ENCODE measurements around the gene C6orf47.
A peak's percentile ranks its signal among the peaks of the same experiment; 100 is the strongest.
"Not testable (repeated sequence)": the region's sequence is repeated elsewhere in the genome, so short reads cannot be mapped to it uniquely, and the experiment has no call there.

The C6orf47 gene

GRCh38 chr6:31660381-31661261, at the start of gene C6orf47:
Gene C6orf47, minus strand, starts transcription at chr6:31660778. Its CDS starts 831 bp downstream, at chr6:31659947.
- Histone ChIP-seq H3K27ac (ENCODE audit: low read length) (peak within 1 kb of the TSS; percentile 87), H3K4me3 (ENCODE audit: low read length in 2 of 2) (peak within 1 kb of the TSS; percentile 96 to 97), H3K9ac (ENCODE audit: low read length in 2 of 2) (peak within 1 kb of the TSS; percentile 93 to 98), H3K27me3 (ENCODE audit: control insufficient read depth in 1 of 2, insufficient read depth in 2 of 2, low read length in 2 of 2) (no peaks in the 10 kb centered on the region), H3K4me1 (ENCODE audit: control insufficient read depth, insufficient read depth, low read length) (peaks cover 57% of the 10 kb centered on the region), H3K9me3 (ENCODE audit: control insufficient read depth in 2 of 2, low read length in 2 of 2) (no peaks in the 10 kb centered on the region), H3K36me3 (ENCODE audit: control insufficient read depth in 2 of 2, insufficient read depth in 2 of 2, low read length in 2 of 2) (peaks cover 0 to 20% of the 10 kb centered on the region in 2 donors)

GRCh38 chr6:31709157-31709556, 48.6 kb upstream of the C6orf47 start:
- not testable (repeated sequence) for H3K27ac ChIP-seq (ENCODE audit: low read length); H3K9ac ChIP-seq (ENCODE audit: low read length in 2 of 2); H3K27me3 ChIP-seq (ENCODE audit: control insufficient read depth in 1 of 2, insufficient read depth in 2 of 2, low read length in 2 of 2); H3K4me3 ChIP-seq (ENCODE audit: low read length in 2 of 2); H3K4me1 ChIP-seq (ENCODE audit: control insufficient read depth, insufficient read depth, low read length); H3K9me3 ChIP-seq (ENCODE audit: control insufficient read depth in 2 of 2, low read length in 2 of 2); H3K36me3 ChIP-seq (ENCODE audit: control insufficient read depth in 2 of 2, insufficient read depth in 2 of 2, low read length in 2 of 2)

GRCh38 chr6:31708224-31708623, 47.6 kb upstream of the C6orf47 start:
- Histone ChIP-seq H3K27ac (ENCODE audit: low read length) (no peak overlapping the region), H3K9me3 (ENCODE audit: control insufficient read depth in 2 of 2, low read length in 2 of 2) (no peaks in the 10 kb centered on the region), H3K9ac (ENCODE audit: low read length in 2 of 2) (no peak overlapping the region), H3K4me1 (ENCODE audit: control insufficient read depth, insufficient read depth, low read length) (peaks cover 5% of the 10 kb centered on the region), H3K36me3 (ENCODE audit: control insufficient read depth in 2 of 2, insufficient read depth in 2 of 2, low read length in 2 of 2) (no peaks in the 10 kb centered on the region), H3K4me3 (ENCODE audit: low read length in 2 of 2) (no peak overlapping the region), H3K27me3 (ENCODE audit: control insufficient read depth in 1 of 2, insufficient read depth in 2 of 2, low read length in 2 of 2) (peaks cover 0 to 2% of the 10 kb centered on the region in 2 donors)

- Histone ChIP-seq H3K27ac (ENCODE audit: low read length) (no peak overlapping the region), H3K4me3 (ENCODE audit: low read length in 2 of 2) (no peak overlapping the region), H3K36me3 (ENCODE audit: control insufficient read depth in 2 of 2, insufficient read depth in 2 of 2, low read length in 2 of 2) (no peaks in the 10 kb centered on the region), H3K27me3 (ENCODE audit: control insufficient read depth in 1 of 2, insufficient read depth in 2 of 2, low read length in 2 of 2) (peaks cover 0 to 2% of the 10 kb centered on the region in 2 donors), H3K4me1 (ENCODE audit: control insufficient read depth, insufficient read depth, low read length) (peaks cover 5% of the 10 kb centered on the region), H3K9me3 (ENCODE audit: control insufficient read depth in 2 of 2, low read length in 2 of 2) (no peaks in the 10 kb centered on the region), H3K9ac (ENCODE audit: low read length in 2 of 2) (no peak overlapping the region)
Measured at GRCh38 chr6:31707701-31708100, 47.1 kb upstream of the C6orf47 start.

- peaks cover 0 to 2% of the 10 kb centered on the region in 2 donors for H3K27me3 ChIP-seq (ENCODE audit: control insufficient read depth in 1 of 2, insufficient read depth in 2 of 2, low read length in 2 of 2)
- peaks cover 14% of the 10 kb centered on the region for H3K4me1 ChIP-seq (ENCODE audit: control insufficient read depth, insufficient read depth, low read length)
- no peak within 1 kb of the TSS for H3K27ac ChIP-seq (ENCODE audit: low read length)
- no peak within 1 kb of the TSS for H3K4me3 ChIP-seq (ENCODE audit: low read length in 2 of 2)
- H3K9me3 ChIP-seq (ENCODE audit: control insufficient read depth in 2 of 2, low read length in 2 of 2), result no peaks in the 10 kb centered on the region
- no peak within 1 kb of the TSS for H3K9ac ChIP-seq (ENCODE audit: low read length in 2 of 2)
- H3K36me3 ChIP-seq (ENCODE audit: control insufficient read depth in 2 of 2, insufficient read depth in 2 of 2, low read length in 2 of 2), result no peaks in the 10 kb centered on the region
Measured at GRCh38 chr6:31706599-31706998, 46.0 kb upstream of the C6orf47 start, which contains the start of gene LY6G6F. Gene LY6G6F, plus strand, starts transcription at chr6:31706866. Its CDS starts 41 bp downstream, at chr6:31706907.

- Histone ChIP-seq H3K4me3 (ENCODE audit: low read length in 2 of 2) (no peak overlapping the region), H3K4me1 (ENCODE audit: control insufficient read depth, insufficient read depth, low read length) (peaks cover 20% of the 10 kb centered on the region), H3K27ac (ENCODE audit: low read length) (no peak overlapping the region), H3K9me3 (ENCODE audit: control insufficient read depth in 2 of 2, low read length in 2 of 2) (no peaks in the 10 kb centered on the region), H3K27me3 (ENCODE audit: control insufficient read depth in 1 of 2, insufficient read depth in 2 of 2, low read length in 2 of 2) (peaks cover 0 to 2% of the 10 kb centered on the region in 2 donors), H3K9ac (ENCODE audit: low read length in 2 of 2) (no peak overlapping the region), H3K36me3 (ENCODE audit: control insufficient read depth in 2 of 2, insufficient read depth in 2 of 2, low read length in 2 of 2) (peaks cover 0 to 2% of the 10 kb centered on the region in 2 donors)
Measured at GRCh38 chr6:31705931-31706330, 45.4 kb upstream of the C6orf47 start.

- Histone ChIP-seq H3K9me3 (ENCODE audit: control insufficient read depth in 2 of 2, low read length in 2 of 2) (no peaks in the 10 kb centered on the region), H3K9ac (ENCODE audit: low read length in 2 of 2) (peak within 1 kb of the TSS; percentile 98 to 99), H3K4me3 (ENCODE audit: low read length in 2 of 2) (peak within 1 kb of the TSS; percentile 77 to 93), H3K27me3 (ENCODE audit: control insufficient read depth in 1 of 2, insufficient read depth in 2 of 2, low read length in 2 of 2) (no peaks in the 10 kb centered on the region), H3K27ac (ENCODE audit: low read length) (peak within 1 kb of the TSS; percentile 98), H3K4me1 (ENCODE audit: control insufficient read depth, insufficient read depth, low read length) (peaks cover 25% of the 10 kb centered on the region), H3K36me3 (ENCODE audit: control insufficient read depth in 2 of 2, insufficient read depth in 2 of 2, low read length in 2 of 2) (peaks cover 9 to 11% of the 10 kb centered on the region in 2 donors)
Measured at GRCh38 chr6:31702819-31703716, 42.5 kb upstream of the C6orf47 start, which contains the start of gene ABHD16A. Gene ABHD16A, minus strand, starts transcription at chr6:31703324. Its CDS starts 43 bp downstream, at chr6:31703281.

- H3K36me3 ChIP-seq (ENCODE audit: control insufficient read depth in 2 of 2, insufficient read depth in 2 of 2, low read length in 2 of 2), result peaks cover 11 to 12% of the 10 kb centered on the region in 2 donors
- H3K4me1 ChIP-seq (ENCODE audit: control insufficient read depth, insufficient read depth, low read length), result peaks cover 25% of the 10 kb centered on the region
- no peaks in the 10 kb centered on the region for H3K27me3 ChIP-seq (ENCODE audit: control insufficient read depth in 1 of 2, insufficient read depth in 2 of 2, low read length in 2 of 2)
- H3K4me3 ChIP-seq (ENCODE audit: low read length in 2 of 2), result peak overlapping the region; percentile 77 to 93
- peak overlapping the region; percentile 98 for H3K27ac ChIP-seq (ENCODE audit: low read length)
- peak overlapping the region; percentile 98 to 99 for H3K9ac ChIP-seq (ENCODE audit: low read length in 2 of 2)
- H3K9me3 ChIP-seq (ENCODE audit: control insufficient read depth in 2 of 2, low read length in 2 of 2), result no peaks in the 10 kb centered on the region
Measured at GRCh38 chr6:31702405-31702818, 41.8 kb upstream of the C6orf47 start.

- Histone ChIP-seq H3K27me3 (ENCODE audit: control insufficient read depth in 1 of 2, insufficient read depth in 2 of 2, low read length in 2 of 2) (no peaks in the 10 kb centered on the region), H3K9ac (ENCODE audit: low read length in 2 of 2) (peak overlapping the region; percentile 98 to 99), H3K27ac (ENCODE audit: low read length) (peak overlapping the region; percentile 98), H3K9me3 (ENCODE audit: control insufficient read depth in 2 of 2, low read length in 2 of 2) (no peaks in the 10 kb centered on the region), H3K4me1 (ENCODE audit: control insufficient read depth, insufficient read depth, low read length) (peaks cover 25% of the 10 kb centered on the region), H3K36me3 (ENCODE audit: control insufficient read depth in 2 of 2, insufficient read depth in 2 of 2, low read length in 2 of 2) (peaks cover 13% of the 10 kb centered on the region in 2 donors), H3K4me3 (ENCODE audit: low read length in 2 of 2) (peak overlapping the region; percentile 77 to 93)
Measured at GRCh38 chr6:31701666-31702404, 41.3 kb upstream of the C6orf47 start.
